HL-60 (cell line): ENCODE results near the gene CEP78.
A peak's percentile ranks its signal among the peaks of the same experiment; 100 is the strongest.

Source experiments
- DNase-seq, 2 experiments: peaks; one replicate each; pipeline ENCODE4 v3.0.0-alpha.2; 2010 to 2020; ENCODE audit warnings: low read depth in 1 of 2, low spot score in 1 of 2
- H3K27ac ChIP-seq: fragments of 250-450 bp; sonication (Bioruptor Pico); replicated peaks from 2 replicates; pipeline ENCODE4 v1.5.1; 2020; ENCODE audit warnings: mild to moderate bottlenecking, moderate library complexity
- H3K27me3 ChIP-seq: fragments of 250-450 bp; sonication (Bioruptor Pico); 2 replicates; pipeline ENCODE4 v1.5.1; 2021; ENCODE audit warnings: mild to moderate bottlenecking, moderate library complexity; ENCODE audit not compliant: insufficient read depth, poor library complexity, severe bottlenecking
- H3K4me3 ChIP-seq: replicated peaks from 2 replicates; pipeline ENCODE4 v1.5.1; 2011; ENCODE audit warnings: mild to moderate bottlenecking, control low read depth, low read length; ENCODE audit not compliant: insufficient read depth
- CTCF ChIP-seq: IDR thresholded peaks from one replicate; pipeline ENCODE4 v1.5.1; 2011; ENCODE audit warnings: low read length, control low read depth, inconsistent platforms; ENCODE audit not compliant: insufficient read depth
- GABPA ChIP-seq: IDR thresholded peaks from 2 replicates; pipeline ENCODE4 v1.6.1; 2012; ENCODE audit warnings: low read depth
- POLR2AphosphoS5 ChIP-seq: IDR thresholded peaks from 2 replicates; pipeline ENCODE4 v1.6.1; 2012; ENCODE audit warnings: low read depth
- REST ChIP-seq: IDR thresholded peaks from 2 replicates; pipeline ENCODE4 v1.6.1; 2012; ENCODE audit warnings: low read depth; ENCODE audit not compliant: insufficient replicate concordance
- SPI1 ChIP-seq: IDR thresholded peaks from 2 replicates; pipeline ENCODE4 v1.6.1; 2012; ENCODE audit warnings: low read depth, mild to moderate bottlenecking, borderline replicate concordance

The CEP78 gene

GRCh38 chr9:78324068-78324650, 88.3 kb downstream of the CEP78 start:
- no peak for DNase-seq
- Histone ChIP-seq H3K27me3 (no peaks in the 10 kb centered on the region), H3K4me3 (no peak overlapping the region), H3K27ac (no peak overlapping the region)
- TF ChIP-seq SPI1 (peak; percentile 28; the same call in 1 of the 2 replicates), REST (no peak)

- H3K4me3 ChIP-seq: no peak overlapping the region
- DNase-seq: no peak
- TF ChIP-seq REST (no peak), SPI1 (no peak)
- no peaks in the 10 kb centered on the region for H3K27me3 ChIP-seq
- H3K27ac ChIP-seq: no peak overlapping the region
These were observed 88.8 kb downstream of the CEP78 start for GRCh38 chr9:78324682-78325081.

- no peak for DNase-seq
- Histone ChIP-seq H3K27ac (no peak overlapping the region), H3K27me3 (no peaks in the 10 kb centered on the region), H3K4me3 (no peak overlapping the region)
- no peak for TF ChIP-seq REST
- no peak for TF ChIP-seq SPI1
- TF ChIP-seq POLR2AphosphoS5: no peak
- no peak for TF ChIP-seq GABPA
- no peak for TF ChIP-seq CTCF
These were observed 89.5 kb downstream of the CEP78 start for GRCh38 chr9:78325343-78325742.

GRCh38 chr9:78325846-78326360, 90.0 kb downstream of the CEP78 start:
- Histone ChIP-seq H3K27me3 (no peaks in the 10 kb centered on the region), H3K4me3 (no peak overlapping the region), H3K27ac (no peak overlapping the region)
- DNase-seq: no peak
- TF ChIP-seq REST (no peak), GABPA (no peak), SPI1 (no peak), CTCF (no peak), POLR2AphosphoS5 (no peak)
